ENCODE results near the gene AP5Z1. TPM values are rescaled to one million over a fixed set of nuclear protein-coding genes. Genes with fewer than 3 reads are reported as not detected.

Gene AP5Z1
- total RNA-seq, 4 donors from 2014 or later, result 19.7 to 35.4 (median 25.4) TPM

DNA sequence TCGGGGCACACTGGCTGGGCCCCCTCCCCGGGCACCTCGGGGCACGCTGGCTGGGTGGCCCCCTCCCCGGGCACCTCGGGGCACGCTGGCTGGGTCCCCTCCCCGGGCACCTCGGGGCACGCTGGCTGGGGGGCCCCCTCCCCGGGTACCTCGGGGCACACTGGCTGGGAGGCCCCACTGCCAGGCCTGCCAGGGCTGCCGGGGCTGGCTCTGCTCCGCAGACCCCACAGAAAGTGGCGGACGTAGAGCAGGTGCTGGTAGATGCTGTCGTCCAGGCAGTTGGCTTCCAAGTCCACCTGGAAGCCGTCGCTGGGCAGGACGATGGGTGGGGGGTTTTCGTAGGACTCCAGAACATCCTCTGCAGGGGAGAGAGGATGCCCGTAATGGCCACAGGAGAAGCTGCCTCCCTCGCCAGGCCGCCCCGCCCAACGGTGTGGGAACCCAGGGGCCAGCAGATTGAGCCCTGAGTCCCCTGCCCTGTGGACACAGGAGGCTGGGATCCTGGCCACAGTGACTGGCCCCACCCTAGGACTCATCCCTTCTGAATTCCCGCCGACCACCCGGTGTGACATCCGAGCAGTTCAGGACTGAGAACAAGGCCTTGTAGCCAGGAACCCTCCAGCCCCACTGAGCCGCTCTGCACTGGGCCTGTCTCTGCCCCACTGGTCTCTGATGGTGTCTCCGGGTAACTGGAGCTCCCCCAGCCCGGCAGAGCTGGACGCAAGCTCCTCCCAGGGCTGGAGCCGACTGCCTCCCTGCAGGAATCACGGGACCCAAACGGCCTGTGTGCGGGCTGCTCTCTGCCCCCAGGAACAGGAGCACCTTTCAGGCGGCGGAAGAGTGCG, 28.2 kb downstream of the AP5Z1 start:
- intact Hi-C loops (cut with DNase I), result loop anchor here (10.0 kb wide), 1 partner anchor 281 kb away; no protein-coding TSS in a partner anchor
- Histone ChIP-seq H3K4me3 (replicated peaks in 1 of 3) (no peak overlapping the region), H3K4me1 (no peaks in the 10 kb centered on the region), H3K9me3 (no peaks in the 10 kb centered on the region), H3K36me3 (no peaks in the 10 kb centered on the region), H3K27me3 (no peaks in the 10 kb centered on the region), H3K27ac (no peak overlapping the region)
- TF ChIP-seq, protein P1, sequence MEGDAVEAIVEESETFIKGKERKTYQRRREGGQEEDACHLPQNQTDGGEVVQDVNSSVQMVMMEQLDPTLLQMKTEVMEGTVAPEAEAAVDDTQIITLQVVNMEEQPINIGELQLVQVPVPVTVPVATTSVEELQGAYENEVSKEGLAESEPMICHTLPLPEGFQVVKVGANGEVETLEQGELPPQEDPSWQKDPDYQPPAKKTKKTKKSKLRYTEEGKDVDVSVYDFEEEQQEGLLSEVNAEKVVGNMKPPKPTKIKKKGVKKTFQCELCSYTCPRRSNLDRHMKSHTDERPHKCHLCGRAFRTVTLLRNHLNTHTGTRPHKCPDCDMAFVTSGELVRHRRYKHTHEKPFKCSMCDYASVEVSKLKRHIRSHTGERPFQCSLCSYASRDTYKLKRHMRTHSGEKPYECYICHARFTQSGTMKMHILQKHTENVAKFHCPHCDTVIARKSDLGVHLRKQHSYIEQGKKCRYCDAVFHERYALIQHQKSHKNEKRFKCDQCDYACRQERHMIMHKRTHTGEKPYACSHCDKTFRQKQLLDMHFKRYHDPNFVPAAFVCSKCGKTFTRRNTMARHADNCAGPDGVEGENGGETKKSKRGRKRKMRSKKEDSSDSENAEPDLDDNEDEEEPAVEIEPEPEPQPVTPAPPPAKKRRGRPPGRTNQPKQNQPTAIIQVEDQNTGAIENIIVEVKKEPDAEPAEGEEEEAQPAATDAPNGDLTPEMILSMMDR (IDR thresholded peaks at IDR 0.05), result no peak
- TF ChIP-seq POLR2A (IDR thresholded peaks at IDR 0.05), result no peak
- DNase-seq, result no peak
- WGBS, 2 donors, result 79% methylated on average over 10 to 19 of the region's 41 CpGs

DNA sequence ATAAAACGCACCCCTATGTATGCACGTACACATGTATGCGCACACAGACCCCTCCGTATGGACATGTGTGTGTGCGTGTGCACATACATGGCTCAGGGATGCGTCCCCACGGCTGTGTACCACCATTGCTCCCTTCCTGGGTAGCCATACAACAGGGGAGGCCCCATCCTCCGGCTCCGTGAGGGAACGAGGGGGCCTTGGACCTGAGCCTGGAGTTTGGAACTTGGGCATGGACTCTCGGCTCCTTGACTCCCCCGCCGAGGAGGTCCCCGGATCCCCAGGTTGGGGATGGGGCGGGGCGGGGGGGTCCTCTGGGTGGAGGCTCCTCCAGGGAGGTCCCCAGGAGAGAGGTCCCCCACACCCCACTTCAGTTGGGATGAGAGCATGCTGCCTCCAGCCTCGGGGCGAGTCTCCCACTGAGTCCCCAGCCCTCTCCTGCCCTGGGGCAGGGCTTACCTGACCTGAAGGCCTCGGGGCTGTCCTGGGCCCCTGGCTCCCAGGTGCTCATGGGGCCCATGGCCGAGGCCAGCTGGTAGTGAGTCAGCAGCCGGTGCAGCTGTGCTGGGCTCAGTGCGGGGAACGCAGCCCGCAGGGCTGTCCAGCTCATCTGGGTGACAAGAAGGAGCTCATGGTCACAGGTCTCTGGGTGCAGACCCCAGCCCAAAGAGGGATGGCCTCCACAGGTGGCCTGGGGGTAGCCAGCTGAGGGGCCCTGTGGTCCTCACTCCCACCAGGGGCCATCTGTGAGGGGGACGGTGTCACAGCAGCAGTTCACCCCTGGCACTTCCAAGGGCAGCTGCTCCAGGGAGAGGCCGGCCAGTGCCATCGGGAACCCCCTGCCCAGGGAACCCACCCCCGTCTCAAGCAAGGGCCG, 29.9 kb downstream of the AP5Z1 start:
- TF ChIP-seq POLR2A (IDR thresholded peaks at IDR 0.05), result no peak
- TF ChIP-seq, protein P1 (IDR thresholded peaks at IDR 0.05), result no peak
- no peak overlapping the region for H3K4me3 ChIP-seq (replicated peaks in 1 of 3)
- intact Hi-C loops (cut with DNase I), result loop anchor here (10.0 kb wide), 1 partner anchor 279 kb away; no protein-coding TSS in a partner anchor
- no peaks in the 10 kb centered on the region for H3K9me3 ChIP-seq
- no peak for DNase-seq
- H3K36me3 ChIP-seq, result no peaks in the 10 kb centered on the region
- WGBS, 2 donors, result 85 to 98% methylated on average over 16 to 18 of the region's 29 CpGs
- H3K27ac ChIP-seq, result no peak overlapping the region
- no peaks in the 10 kb centered on the region for H3K4me1 ChIP-seq
- H3K27me3 ChIP-seq, result no peaks in the 10 kb centered on the region

GRCh38 chr7:4805984-4806300, 30.5 kb downstream of the AP5Z1 start:
- H3K4me3 ChIP-seq (replicated peaks in 1 of 3), result no peak overlapping the region
- no peaks in the 10 kb centered on the region for H3K9me3 ChIP-seq
- DNase-seq, result no peak
- H3K4me1 ChIP-seq, result no peaks in the 10 kb centered on the region
- no peaks in the 10 kb centered on the region for H3K36me3 ChIP-seq
- intact Hi-C loops (cut with DNase I), result loop anchor here (10.0 kb wide), 1 partner anchor 279 kb away; no protein-coding TSS in a partner anchor
- no peaks in the 10 kb centered on the region for H3K27me3 ChIP-seq
- 91 to 95% methylated on average over 8 of the region's 8 CpGs for WGBS, 2 donors
- TF ChIP-seq, protein P1 (IDR thresholded peaks at IDR 0.05), result no peak
- no peak for TF ChIP-seq POLR2A (IDR thresholded peaks at IDR 0.05)
- H3K27ac ChIP-seq, result no peak overlapping the region

- Histone ChIP-seq H3K27ac (no peak overlapping the region), H3K9me3 (no peaks in the 10 kb centered on the region), H3K27me3 (no peaks in the 10 kb centered on the region), H3K4me1 (no peaks in the 10 kb centered on the region), H3K36me3 (no peaks in the 10 kb centered on the region), H3K4me3 (replicated peaks in 1 of 3) (no peak overlapping the region)
- 72 to 73% methylated on average over 17 of the region's 17 CpGs for WGBS, 2 donors
- intact Hi-C loops (cut with DNase I), result loop anchor here (10.0 kb wide), 1 partner anchor 278 kb away; no protein-coding TSS in a partner anchor
- TF ChIP-seq POLR2A (IDR thresholded peaks at IDR 0.05), result no peak
- TF ChIP-seq, protein P1 (IDR thresholded peaks at IDR 0.05), result no peak
- DNase-seq, result no peak
Observed at GRCh38 chr7:4806983-4807597, 31.7 kb downstream of the AP5Z1 start.
